Lower lobe of right lung (tissue), 2 donors: ENCODE data around the gene GRAMD1B. TPM values are rescaled to one million over a fixed set of nuclear protein-coding genes. Genes with fewer than 3 reads are reported as not detected.

Source experiments
- ATAC-seq, 2 donors: fragments of 200-7000 bp; cut with Tn5 transposase; one replicate each; pipeline ENCODE4 v1.9.1; 2020 to 2022; ENCODE audit warnings: mild to moderate bottlenecking in 2 of 2, moderate library complexity in 2 of 2
- DNase-seq: peaks from one replicate; pipeline ENCODE4 v3.0.0-alpha.2; 2020
- H3K27ac ChIP-seq: fragments of 200-600 bp; one replicate; pipeline ENCODE4 v1.8.0; 2022
- H3K27me3 ChIP-seq: fragments of 200-600 bp; one replicate; pipeline ENCODE4 v1.8.0; 2022; ENCODE audit warnings: low read depth
- H3K36me3 ChIP-seq: fragments of 200-600 bp; one replicate; pipeline ENCODE4 v1.8.0; 2022; ENCODE audit warnings: mild to moderate bottlenecking
- H3K4me1 ChIP-seq: fragments of 200-600 bp; one replicate; pipeline ENCODE4 v1.8.0; 2022
- H3K4me3 ChIP-seq: fragments of 200-600 bp; one replicate; pipeline ENCODE4 v1.8.0; 2022; ENCODE audit warnings: mild to moderate bottlenecking
- H3K9me3 ChIP-seq: fragments of 200-600 bp; one replicate; pipeline ENCODE4 v1.8.0; 2022
- CTCF ChIP-seq: fragments of 200-600 bp; IDR thresholded peaks from one replicate; pipeline ENCODE4 v1.8.0; 2022; ENCODE audit warnings: antibody characterized with exemption, mild to moderate bottlenecking
- intact Hi-C: fragments of 100-400 bp; cut with DNase I; formaldehyde crosslinking; loops from one replicate; pipeline ENCODE4 v1.11.0; 2022
- total RNA-seq: library from RNA; stranded (reverse); fragmentation: NEBNext Ultra II Directional; extraction: Animal tissue kit (Norgen Biotek cat#: 25700); gene quantifications from one replicate; pipeline ENCODE4 v1.2.1, GENCODE V29; 2021
- donor health status: DM: no; HTN: yes; CAD: no; lungs with severe emphysema.

Gene GRAMD1B
- total RNA-seq, 1 donor from 2014 or later: 9.9 TPM

- Histone ChIP-seq H3K4me3 (no peak overlapping the region), H3K27me3 (no peaks in the 10 kb centered on the region), H3K27ac (no peak overlapping the region), H3K36me3 (no peaks in the 10 kb centered on the region), H3K4me1 (peaks cover 10% of the 10 kb centered on the region), H3K9me3 (no peaks in the 10 kb centered on the region)
- no peak for TF ChIP-seq CTCF
- DNase-seq: no peak
- intact Hi-C loops: no loop called here
- ATAC-seq: no peak
Observed at GRCh38 chr11:123482218-123482617, 52.1 kb downstream of the GRAMD1B start.

GRCh38 chr11:123483058-123483457 lies 53.0 kb downstream of the GRAMD1B start:
- intact Hi-C loops: no loop called here
- Histone ChIP-seq H3K4me3 (no peak overlapping the region), H3K36me3 (no peaks in the 10 kb centered on the region), H3K9me3 (no peaks in the 10 kb centered on the region), H3K4me1 (peaks cover 10% of the 10 kb centered on the region), H3K27me3 (no peaks in the 10 kb centered on the region), H3K27ac (no peak overlapping the region)
- TF ChIP-seq CTCF: no peak
- no peak for ATAC-seq
- DNase-seq: no peak

GRCh38 chr11:123483466-123483865 lies 53.4 kb downstream of the GRAMD1B start:
- DNase-seq: no peak
- no peak for TF ChIP-seq CTCF
- no peak overlapping the region for H3K4me3 ChIP-seq
- H3K27me3 ChIP-seq: no peaks in the 10 kb centered on the region
- H3K36me3 ChIP-seq: no peaks in the 10 kb centered on the region
- no peaks in the 10 kb centered on the region for H3K9me3 ChIP-seq
- H3K4me1 ChIP-seq: peaks cover 6% of the 10 kb centered on the region
- no peak overlapping the region for H3K27ac ChIP-seq
- no peak for ATAC-seq
- intact Hi-C loops: no loop called here

GRCh38 chr11:123484448-123484847 lies 54.4 kb downstream of the GRAMD1B start:
- H3K36me3 ChIP-seq: no peaks in the 10 kb centered on the region
- TF ChIP-seq CTCF: no peak
- H3K4me1 ChIP-seq: no peaks in the 10 kb centered on the region
- H3K27me3 ChIP-seq: no peaks in the 10 kb centered on the region
- H3K4me3 ChIP-seq: no peak overlapping the region
- intact Hi-C loops: no loop called here
- H3K9me3 ChIP-seq: no peaks in the 10 kb centered on the region
- H3K27ac ChIP-seq: no peak overlapping the region
- DNase-seq (no peak), ATAC-seq (no peak)

- intact Hi-C loops: no loop called here
- no peak for TF ChIP-seq CTCF
- Histone ChIP-seq H3K27me3 (no peaks in the 10 kb centered on the region), H3K4me3 (no peak overlapping the region), H3K27ac (no peak overlapping the region), H3K36me3 (no peaks in the 10 kb centered on the region), H3K9me3 (no peaks in the 10 kb centered on the region), H3K4me1 (no peaks in the 10 kb centered on the region)
- DNase-seq (no peak), ATAC-seq (no peak)
Observed at GRCh38 chr11:123487157-123487744, 57.2 kb downstream of the GRAMD1B start.

- ATAC-seq (no peak), DNase-seq (no peak)
- H3K27ac ChIP-seq: no peak overlapping the region
- no peaks in the 10 kb centered on the region for H3K27me3 ChIP-seq
- intact Hi-C loops: no loop called here
- no peaks in the 10 kb centered on the region for H3K36me3 ChIP-seq
- no peak overlapping the region for H3K4me3 ChIP-seq
- no peaks in the 10 kb centered on the region for H3K9me3 ChIP-seq
- no peak for TF ChIP-seq CTCF
- no peaks in the 10 kb centered on the region for H3K4me1 ChIP-seq
Observed at GRCh38 chr11:123490527-123490926, 60.5 kb downstream of the GRAMD1B start.
